ENCODE data around the gene RAPGEF3.

Gene RAPGEF3

DNA sequence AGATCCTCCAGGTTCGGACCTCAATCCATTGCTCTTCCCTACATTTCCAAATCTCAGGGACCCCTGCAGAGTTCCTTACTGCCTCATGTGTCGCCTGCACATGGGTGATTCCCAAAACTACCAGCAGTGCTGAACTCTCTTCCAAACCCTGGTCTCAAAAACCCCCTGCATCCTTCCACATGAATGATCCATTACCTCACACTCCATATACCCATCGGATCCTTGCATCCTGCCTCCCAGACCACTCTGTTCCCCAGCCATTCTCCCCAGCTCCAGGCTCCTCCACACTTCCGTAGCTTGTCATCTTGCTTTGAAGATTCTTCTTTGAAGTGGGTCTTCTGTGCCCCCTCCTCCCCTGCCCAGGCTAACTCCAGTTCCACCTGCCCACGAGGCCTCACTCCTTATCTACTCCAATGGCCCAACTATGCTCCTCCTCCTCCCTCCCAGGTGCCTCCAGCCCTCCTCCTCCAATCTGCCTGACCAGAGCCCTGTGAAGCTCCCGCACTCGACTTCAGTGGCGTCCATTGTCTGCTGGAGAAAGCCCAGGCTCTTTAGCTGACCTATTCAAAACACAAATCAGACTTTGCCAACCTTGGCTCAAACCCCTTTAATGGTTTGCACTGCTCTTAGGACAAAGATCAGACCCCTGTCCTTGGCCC lies 13.8 kb downstream of the RAPGEF3 start:
- H3K4me1 Mint-ChIP-seq: peaks cover 28% of the 10 kb centered on the region
- H3K27ac Mint-ChIP-seq: peak overlapping the region in 2 of 3 experiments; percentile 19 to 76
- peaks cover 14% of the 10 kb centered on the region for H3K36me3 Mint-ChIP-seq (ENCODE audit: low read depth)
- no peak overlapping the region for H3K4me3 Mint-ChIP-seq
- peaks cover 15% of the 10 kb centered on the region for H3K27me3 Mint-ChIP-seq (ENCODE audit: low read depth)
- TF ChIP-seq CTCF (IDR thresholded peaks at IDR 0.05; ENCODE audit: unreplicated experiment in 3 of 3): no peak
- H3K9me3 Mint-ChIP-seq: no peaks in the 10 kb centered on the region

DNA sequence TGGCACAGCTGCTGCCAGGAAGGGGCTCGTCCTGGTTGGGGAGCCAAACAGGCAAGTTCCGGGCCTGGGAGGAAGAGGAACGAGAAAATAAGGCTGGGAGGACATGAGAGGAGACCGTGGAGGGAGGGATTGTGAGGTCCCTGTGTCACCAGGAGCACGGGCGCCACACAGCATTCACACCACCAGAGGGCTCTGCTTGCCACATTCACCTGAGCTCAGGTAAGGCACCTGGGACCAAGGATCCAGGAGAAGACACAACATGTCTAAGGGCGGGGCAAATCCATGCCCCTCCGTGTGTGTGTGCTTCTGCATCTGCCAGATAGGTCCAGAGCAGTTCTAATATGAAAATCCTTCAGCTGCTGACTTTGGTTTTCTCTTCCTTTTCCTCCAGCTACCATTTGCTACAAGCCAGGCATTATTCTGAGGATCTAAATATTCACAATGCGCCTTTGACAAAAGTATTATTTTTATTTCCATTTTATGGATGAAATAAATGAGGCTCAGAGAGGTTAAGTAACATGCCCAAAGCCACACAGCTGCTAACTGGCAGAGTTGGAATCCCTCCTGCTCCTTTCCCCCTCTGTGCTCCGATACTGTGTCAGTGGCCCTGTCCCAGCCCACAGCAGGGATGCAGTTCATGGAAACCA lies 14.6 kb downstream of the RAPGEF3 start:
- no peaks in the 10 kb centered on the region for H3K9me3 Mint-ChIP-seq
- H3K36me3 Mint-ChIP-seq (ENCODE audit: low read depth): peaks cover 11% of the 10 kb centered on the region
- H3K27me3 Mint-ChIP-seq (ENCODE audit: low read depth): peaks cover 15% of the 10 kb centered on the region
- TF ChIP-seq CTCF (IDR thresholded peaks at IDR 0.05; ENCODE audit: unreplicated experiment in 3 of 3): peak; percentile 49 to 61 (median 51)
- no peak overlapping the region for H3K4me3 Mint-ChIP-seq
- peak overlapping the region in 1 of 3 experiments; percentile 33 for H3K27ac Mint-ChIP-seq
- H3K4me1 Mint-ChIP-seq: peaks cover 32% of the 10 kb centered on the region

- H3K36me3 Mint-ChIP-seq (ENCODE audit: low read depth): peaks cover 6% of the 10 kb centered on the region
- peaks cover 15% of the 10 kb centered on the region for H3K27me3 Mint-ChIP-seq (ENCODE audit: low read depth)
- no peak for TF ChIP-seq CTCF (IDR thresholded peaks at IDR 0.05; ENCODE audit: unreplicated experiment in 3 of 3)
- H3K9me3 Mint-ChIP-seq: no peaks in the 10 kb centered on the region
- H3K4me1 Mint-ChIP-seq: peaks cover 36% of the 10 kb centered on the region
- H3K4me3 Mint-ChIP-seq: no peak overlapping the region
- peak overlapping the region in 1 of 3 experiments; percentile 33 for H3K27ac Mint-ChIP-seq
Measured at GRCh38 chr12:47743311-47743860, 15.3 kb downstream of the RAPGEF3 start.

- H3K27ac Mint-ChIP-seq: peak overlapping the region in 1 of 3 experiments; percentile 57
- peaks cover 6% of the 10 kb centered on the region for H3K36me3 Mint-ChIP-seq (ENCODE audit: low read depth)
- H3K4me1 Mint-ChIP-seq: peaks cover 43% of the 10 kb centered on the region
- H3K9me3 Mint-ChIP-seq: no peaks in the 10 kb centered on the region
- H3K27me3 Mint-ChIP-seq (ENCODE audit: low read depth): peaks cover 15% of the 10 kb centered on the region
- TF ChIP-seq CTCF (IDR thresholded peaks at IDR 0.05; ENCODE audit: unreplicated experiment in 3 of 3): peak; percentile 88 to 95 (median 91)
- H3K4me3 Mint-ChIP-seq: no peak overlapping the region
Measured at GRCh38 chr12:47742253-47742825, 16.3 kb downstream of the RAPGEF3 start.

GRCh38 chr12:47741340-47741703 lies 17.4 kb downstream of the RAPGEF3 start:
- H3K27me3 Mint-ChIP-seq (ENCODE audit: low read depth): peaks cover 15% of the 10 kb centered on the region
- peak overlapping the region in 1 of 3 experiments; percentile 9 for H3K4me3 Mint-ChIP-seq
- H3K36me3 Mint-ChIP-seq (ENCODE audit: low read depth): no peaks in the 10 kb centered on the region
- H3K27ac Mint-ChIP-seq: peak overlapping the region; percentile 46 to 78 (median 57)
- H3K9me3 Mint-ChIP-seq: no peaks in the 10 kb centered on the region
- no peak for TF ChIP-seq CTCF (IDR thresholded peaks at IDR 0.05; ENCODE audit: unreplicated experiment in 3 of 3)
- H3K4me1 Mint-ChIP-seq: peaks cover 49% of the 10 kb centered on the region
